OCI-LY3 (cell line): Measurements from ENCODE around the gene ADIPOR2.

Experiments used
- H2AFZ ChIP-seq: fragments of 200-600, 300-600 bp; shearing (Covaris generic); 2 replicates; pipeline ENCODE4 v1.6.0; 2014; ENCODE audit warnings: antibody characterized with exemption, low read depth, low read length
- H3K27ac ChIP-seq: fragments of 200-600, 300-600 bp; sonication (generic); 2 replicates; pipeline ENCODE4 v1.5.1; 2014; ENCODE audit warnings: mild to moderate bottlenecking, low read length, moderate library complexity, mixed read lengths
- H3K27me3 ChIP-seq: fragments of 200-600, 300-600 bp; sonication (generic); 2 replicates; pipeline ENCODE4 v1.6.1; 2014; ENCODE audit warnings: low read depth, low read length, mixed read lengths
- H3K36me3 ChIP-seq: fragments of 200-600, 300-600 bp; sonication (generic); replicated peaks from 2 replicates; pipeline ENCODE3; 2014; ENCODE audit warnings: low read depth, low read length, mixed read lengths
- H3K4me1 ChIP-seq: fragments of 300-600, 200-600 bp; sonication (generic); 2 replicates; pipeline ENCODE4 v1.6.1; 2014; ENCODE audit warnings: low read length, mixed read lengths
- H3K4me2 ChIP-seq: fragments of 200-600, 300-600 bp; sonication (generic); 2 replicates; pipeline ENCODE4 v1.6.1; 2014; ENCODE audit warnings: low read length, mixed read lengths
- H3K4me3 ChIP-seq: fragments of 300-600, 200-600 bp; sonication (generic); 2 replicates; pipeline ENCODE4 v1.5.1; 2014; ENCODE audit warnings: antibody characterized with exemption, mild to moderate bottlenecking, low read length, moderate library complexity
- H3K79me2 ChIP-seq: fragments of 300-600, 200-600 bp; shearing (Covaris generic); 2 replicates; pipeline ENCODE4 v1.6.1; 2014; ENCODE audit warnings: mild to moderate bottlenecking, low read length, mixed read lengths
- H3K9ac ChIP-seq: fragments of 300-600, 200-600 bp; shearing (Covaris generic); 2 replicates; pipeline ENCODE4 v1.6.0; 2014; ENCODE audit warnings: mild to moderate bottlenecking, low read length, moderate library complexity
- H3K9me3 ChIP-seq: fragments of 200-600, 300-600 bp; shearing (Covaris generic); 2 replicates; pipeline ENCODE4 v1.6.1; 2014; ENCODE audit warnings: low read length, mixed read lengths; ENCODE audit not compliant: insufficient read depth
- H4K20me1 ChIP-seq: fragments of 200-600, 300-600 bp; sonication (generic); 2 replicates; pipeline ENCODE4 v1.6.1; 2016; ENCODE audit warnings: low read length, mixed read lengths; ENCODE audit not compliant: insufficient read depth
- CTCF ChIP-seq: fragments of 200-600, 300-600 bp; sonication (generic); IDR thresholded peaks from 2 replicates; pipeline ENCODE4 v1.5.1; 2014; ENCODE audit warnings: antibody characterized with exemption, low read length, low read depth
- EZH2phosphoT487 ChIP-seq: fragments of 200-600 bp; shearing (Covaris generic); IDR thresholded peaks from 2 replicates; pipeline ENCODE4 v1.6.1; 2018; ENCODE audit warnings: antibody characterized with exemption, mixed run types, low read depth

The ADIPOR2 gene

GRCh38 chr12:1666685-1667162 is 24.1 kb upstream of the ADIPOR2 start:
- TF ChIP-seq CTCF (no peak), EZH2phosphoT487 (no peak)
- Histone ChIP-seq H2AFZ (no peak overlapping the region), H3K27ac (no peak overlapping the region), H3K27me3 (no peaks in the 10 kb centered on the region), H3K4me2 (no peak overlapping the region), H3K4me3 (no peak overlapping the region), H3K79me2 (no peaks in the 10 kb centered on the region), H3K4me1 (no peaks in the 10 kb centered on the region), H3K36me3 (no peaks in the 10 kb centered on the region), H3K9me3 (no peaks in the 10 kb centered on the region), H3K9ac (no peak overlapping the region), H4K20me1 (no peaks in the 10 kb centered on the region)

GRCh38 chr12:1668833-1669543 is 21.9 kb upstream of the ADIPOR2 start:
- Histone ChIP-seq H2AFZ (no peak overlapping the region), H3K4me2 (no peak overlapping the region), H3K9ac (no peak overlapping the region)

GRCh38 chr12:1670358-1671268 is 20.3 kb upstream of the ADIPOR2 start:
- TF ChIP-seq EZH2phosphoT487 (no peak), CTCF (no peak)
- Histone ChIP-seq H3K4me1 (no peaks in the 10 kb centered on the region), H3K79me2 (no peaks in the 10 kb centered on the region), H3K36me3 (no peaks in the 10 kb centered on the region), H3K4me3 (no peak overlapping the region), H3K27me3 (no peaks in the 10 kb centered on the region), H4K20me1 (no peaks in the 10 kb centered on the region), H3K4me2 (no peak overlapping the region), H3K27ac (no peak overlapping the region), H3K9ac (no peak overlapping the region), H3K9me3 (no peaks in the 10 kb centered on the region), H2AFZ (no peak overlapping the region)

More at GRCh38 chr12:1668833-1669543, 21.9 kb upstream of the ADIPOR2 start:
- no peak for TF ChIP-seq CTCF
- TF ChIP-seq EZH2phosphoT487, result no peak
- no peaks in the 10 kb centered on the region for H3K36me3 ChIP-seq
- no peaks in the 10 kb centered on the region for H4K20me1 ChIP-seq
- no peaks in the 10 kb centered on the region for H3K4me1 ChIP-seq
- H3K27me3 ChIP-seq, result no peaks in the 10 kb centered on the region
- no peaks in the 10 kb centered on the region for H3K79me2 ChIP-seq
- H3K9me3 ChIP-seq, result no peaks in the 10 kb centered on the region
- no peak overlapping the region for H3K4me3 ChIP-seq
- H3K27ac ChIP-seq, result no peak overlapping the region

GRCh38 chr12:1676043-1676442 is 14.8 kb upstream of the ADIPOR2 start:
- no peaks in the 10 kb centered on the region for H3K36me3 ChIP-seq
- H4K20me1 ChIP-seq, result no peaks in the 10 kb centered on the region
- H3K27me3 ChIP-seq, result no peaks in the 10 kb centered on the region
- no peak overlapping the region for H3K9ac ChIP-seq
- no peaks in the 10 kb centered on the region for H3K79me2 ChIP-seq
- no peak overlapping the region for H3K4me2 ChIP-seq
- no peak overlapping the region for H2AFZ ChIP-seq
- H3K9me3 ChIP-seq, result no peaks in the 10 kb centered on the region
- H3K4me3 ChIP-seq, result no peak overlapping the region
- no peak for TF ChIP-seq EZH2phosphoT487
- TF ChIP-seq CTCF, result no peak
- no peaks in the 10 kb centered on the region for H3K4me1 ChIP-seq
- H3K27ac ChIP-seq, result no peak overlapping the region
